GM12878 (cell line): ENCODE measurements around the gene GRIPAP1.
"Not testable (repeated sequence)": the region's sequence is repeated elsewhere in the genome, so short reads cannot be mapped to it uniquely, and the experiment has no call there.

ENCODE experiments used
- CTCF ChIP-seq, 3 experiments: IDR thresholded peaks in 2 of 3; conservative IDR thresholded peaks in 1 of 3; 2 replicates each; pipeline ENCODE4 v1.5.1; 2011; ENCODE audit warnings: low read depth in 3 of 3, low read length in 3 of 3, mild to moderate bottlenecking in 3 of 3, control low read depth in 2 of 3, moderate library complexity in 2 of 3, inconsistent platforms in 1 of 3, mixed read lengths in 1 of 3; ENCODE audit not compliant: control insufficient read depth in 2 of 3, insufficient read depth in 1 of 3; ENCODE audit errors: extremely low read depth in 1 of 3
- NKRF ChIP-seq: fragments of 450-650 bp; conservative IDR thresholded peaks from 2 replicates; pipeline ENCODE4 v1.6.1; 2017; ENCODE audit warnings: mild to moderate bottlenecking, moderate library complexity
- SMC3 ChIP-seq: IDR thresholded peaks from 2 replicates; pipeline ENCODE4 v1.6.1; 2011; ENCODE audit warnings: low read length, improper control_type of control experiment, borderline replicate concordance
- ZBTB11 ChIP-seq: fragments of 450-650 bp; formaldehyde crosslinking; IDR thresholded peaks from 2 replicates; pipeline ENCODE4 v1.5.0; 2022; ENCODE audit warnings: mild to moderate bottlenecking, missing genetic modification characterization
- TF ChIP-seq, protein P1 (sequence below): IDR thresholded peaks from 2 replicates; pipeline ENCODE4 v1.6.1; 2012; ENCODE audit warnings: mild to moderate bottlenecking, low read depth, low read length
- TF ChIP-seq, protein P2 (sequence below): IDR thresholded peaks from 2 replicates; pipeline ENCODE4 v1.6.1; 2011; ENCODE audit warnings: low read depth, mild to moderate bottlenecking, low read length, moderate library complexity, borderline replicate concordance; ENCODE audit errors: extremely low read depth

GRCh38 chrX:48980341-48980740, 21.7 kb downstream of the GRIPAP1 start:
- TF ChIP-seq ZBTB11 (CRISPR knock-in tag); CTCF (IDR thresholded peaks at IDR 0.05 in 2 of 3, conservative IDR thresholded peaks at IDR 0.05 in 1 of 3; ENCODE audit: control insufficient read depth in 2 of 3, extremely low read depth in 1 of 3, insufficient read depth in 1 of 3, low read depth in 3 of 3, low read length in 3 of 3); NKRF; SMC3: not testable (repeated sequence)
- TF ChIP-seq, protein P1, sequence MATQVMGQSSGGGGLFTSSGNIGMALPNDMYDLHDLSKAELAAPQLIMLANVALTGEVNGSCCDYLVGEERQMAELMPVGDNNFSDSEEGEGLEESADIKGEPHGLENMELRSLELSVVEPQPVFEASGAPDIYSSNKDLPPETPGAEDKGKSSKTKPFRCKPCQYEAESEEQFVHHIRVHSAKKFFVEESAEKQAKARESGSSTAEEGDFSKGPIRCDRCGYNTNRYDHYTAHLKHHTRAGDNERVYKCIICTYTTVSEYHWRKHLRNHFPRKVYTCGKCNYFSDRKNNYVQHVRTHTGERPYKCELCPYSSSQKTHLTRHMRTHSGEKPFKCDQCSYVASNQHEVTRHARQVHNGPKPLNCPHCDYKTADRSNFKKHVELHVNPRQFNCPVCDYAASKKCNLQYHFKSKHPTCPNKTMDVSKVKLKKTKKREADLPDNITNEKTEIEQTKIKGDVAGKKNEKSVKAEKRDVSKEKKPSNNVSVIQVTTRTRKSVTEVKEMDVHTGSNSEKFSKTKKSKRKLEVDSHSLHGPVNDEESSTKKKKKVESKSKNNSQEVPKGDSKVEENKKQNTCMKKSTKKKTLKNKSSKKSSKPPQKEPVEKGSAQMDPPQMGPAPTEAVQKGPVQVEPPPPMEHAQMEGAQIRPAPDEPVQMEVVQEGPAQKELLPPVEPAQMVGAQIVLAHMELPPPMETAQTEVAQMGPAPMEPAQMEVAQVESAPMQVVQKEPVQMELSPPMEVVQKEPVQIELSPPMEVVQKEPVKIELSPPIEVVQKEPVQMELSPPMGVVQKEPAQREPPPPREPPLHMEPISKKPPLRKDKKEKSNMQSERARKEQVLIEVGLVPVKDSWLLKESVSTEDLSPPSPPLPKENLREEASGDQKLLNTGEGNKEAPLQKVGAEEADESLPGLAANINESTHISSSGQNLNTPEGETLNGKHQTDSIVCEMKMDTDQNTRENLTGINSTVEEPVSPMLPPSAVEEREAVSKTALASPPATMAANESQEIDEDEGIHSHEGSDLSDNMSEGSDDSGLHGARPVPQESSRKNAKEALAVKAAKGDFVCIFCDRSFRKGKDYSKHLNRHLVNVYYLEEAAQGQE, result not testable (repeated sequence)
- TF ChIP-seq, protein P2, sequence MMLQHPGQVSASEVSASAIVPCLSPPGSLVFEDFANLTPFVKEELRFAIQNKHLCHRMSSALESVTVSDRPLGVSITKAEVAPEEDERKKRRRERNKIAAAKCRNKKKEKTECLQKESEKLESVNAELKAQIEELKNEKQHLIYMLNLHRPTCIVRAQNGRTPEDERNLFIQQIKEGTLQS, result not testable (repeated sequence)
